UCSD-AML1 (cell line): Measurements from ENCODE around the gene PROM1.

Source experiments
- DNase-seq: peaks from one replicate; lab custom pipeline; 2025; ENCODE audit not compliant: unreplicated experiment; lab: John Stamatoyannopoulos, UW

Gene PROM1

GRCh38 chr4:15953625-15954024 is 130.2 kb downstream of the PROM1 start:
- no peak for DNase-seq

DNA sequence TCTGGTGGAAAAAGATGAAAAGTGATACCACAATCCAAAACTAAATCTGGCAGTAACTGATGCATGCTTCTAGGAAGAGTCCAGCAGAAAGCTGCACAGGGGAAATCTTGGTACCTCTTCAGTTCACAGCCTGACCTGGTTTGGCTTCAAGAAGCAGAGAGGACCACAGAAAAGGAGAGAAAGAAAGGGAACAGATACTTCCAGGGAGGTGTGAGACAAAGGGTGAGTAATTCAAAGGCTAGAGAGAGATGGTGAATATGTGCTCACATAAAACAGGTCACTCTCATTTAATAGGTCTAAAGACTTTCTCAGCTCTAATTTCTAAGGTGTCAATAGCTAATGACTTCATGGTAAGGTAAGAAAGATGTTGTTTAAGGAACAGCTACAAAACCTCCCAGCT is 132.0 kb downstream of the PROM1 start:
- DNase-seq = no peak

DNA sequence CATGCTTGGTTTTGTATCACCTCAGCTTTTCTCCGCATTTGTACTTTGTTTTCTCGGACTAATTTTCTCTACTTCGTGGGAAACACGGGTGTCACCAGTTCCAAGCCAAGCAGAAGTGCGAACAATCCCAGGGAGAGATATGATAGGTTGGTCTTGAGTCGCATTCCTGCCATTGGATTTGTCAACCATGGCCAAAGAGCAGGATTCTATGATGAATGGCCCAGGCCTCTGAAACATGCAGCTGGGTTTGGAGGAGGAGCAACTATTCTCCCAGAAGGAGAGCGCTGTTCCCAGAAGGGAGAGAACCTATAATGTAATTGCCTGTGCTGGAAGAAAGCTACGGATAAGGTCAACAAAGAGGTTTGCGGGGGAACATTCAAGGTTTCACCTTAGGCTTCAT is 135.0 kb downstream of the PROM1 start:
- no peak for DNase-seq

DNA sequence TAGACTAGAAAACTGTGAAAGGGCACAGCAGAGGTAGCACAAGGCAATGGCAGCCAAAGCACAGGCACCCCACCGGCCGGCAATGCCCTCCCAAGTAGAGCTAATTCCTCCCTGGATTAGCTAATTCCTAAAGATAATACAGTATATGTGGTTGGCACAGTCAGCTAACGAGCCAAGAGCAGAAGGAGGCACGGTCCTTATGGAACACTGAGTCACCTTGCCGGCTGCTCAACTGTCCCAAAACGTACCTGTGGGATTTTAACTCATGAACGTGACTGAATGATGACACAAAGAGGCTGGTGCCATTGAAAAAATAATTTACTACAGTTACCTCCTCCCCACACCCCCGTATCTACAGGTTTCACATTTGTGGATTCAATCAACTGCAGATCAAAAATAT is 136.1 kb downstream of the PROM1 start:
- DNase-seq = no peak

DNA sequence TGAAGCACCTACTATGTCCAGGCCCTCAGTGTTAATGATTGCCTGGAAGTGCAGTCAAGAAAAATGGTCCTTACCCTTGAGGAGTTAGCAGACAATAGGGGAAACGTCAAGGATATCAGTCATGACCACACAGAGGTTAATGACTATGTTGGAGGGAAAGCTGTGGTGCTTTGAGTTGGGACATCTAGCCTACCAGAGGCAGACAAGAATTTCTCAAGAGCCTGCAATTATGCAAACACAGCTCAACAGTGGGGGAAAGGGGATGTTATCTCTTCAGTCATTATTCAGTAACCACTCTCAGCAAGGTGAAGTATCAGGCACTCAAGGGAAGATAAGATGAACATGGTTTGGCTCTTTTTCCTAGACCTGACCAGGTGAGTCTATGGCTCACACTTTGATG is 138.3 kb downstream of the PROM1 start:
- DNase-seq = no peak

- DNase-seq = no peak
Measured at GRCh38 chr4:15944895-15945294, 138.9 kb downstream of the PROM1 start.

GRCh38 chr4:15942283-15942682 is 141.5 kb downstream of the PROM1 start:
- no peak for DNase-seq

DNA sequence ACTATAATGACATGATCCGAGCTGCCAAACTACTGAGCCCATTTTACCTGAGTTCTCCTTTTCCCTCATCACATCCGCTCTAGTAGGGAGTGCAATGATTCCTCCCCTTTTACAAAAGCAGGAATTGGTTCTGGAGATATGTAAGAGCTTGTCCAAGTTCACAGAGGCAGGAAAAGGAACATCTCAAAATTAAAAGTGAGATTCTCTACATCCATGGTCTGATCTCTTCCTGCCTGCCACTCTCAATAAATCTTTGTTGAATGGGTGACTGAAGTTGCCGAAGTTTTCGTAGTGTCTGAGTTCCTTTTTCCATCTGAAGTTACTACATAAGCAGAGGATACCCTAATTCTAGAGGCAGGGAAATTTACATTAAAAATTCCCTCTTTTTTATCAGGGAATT is 145.2 kb downstream of the PROM1 start, which contains the start of gene FGFBP1:
Gene FGFBP1 (minus strand): TSS at position 101 of the 400 bp plus-strand sequence. CDS start 2,108 bp downstream, outside the sequence.
- DNase-seq = no peak

GRCh38 chr4:15938182-15938581 is 145.6 kb downstream of the PROM1 start:
- DNase-seq = no peak

DNA sequence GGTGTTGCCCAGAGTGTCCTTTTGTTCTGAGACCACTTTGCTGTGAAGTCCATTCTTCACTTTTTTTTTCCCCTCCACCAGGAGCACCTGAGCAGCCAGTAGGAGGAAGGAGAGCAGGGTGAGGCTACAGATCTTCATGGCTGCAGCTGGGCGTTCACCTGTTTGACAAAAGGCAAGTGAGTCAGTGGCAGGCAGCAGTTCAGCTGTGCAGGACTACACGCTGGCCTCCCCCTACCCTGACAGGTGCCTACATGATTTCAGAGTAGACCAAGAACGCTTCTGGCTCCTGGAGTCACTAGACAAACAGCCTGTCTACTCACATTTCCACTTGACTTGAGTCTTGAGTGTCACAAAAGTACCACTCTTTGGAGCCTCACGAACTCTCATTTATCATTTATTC is 147.3 kb downstream of the PROM1 start:
- DNase-seq = no peak

DNA sequence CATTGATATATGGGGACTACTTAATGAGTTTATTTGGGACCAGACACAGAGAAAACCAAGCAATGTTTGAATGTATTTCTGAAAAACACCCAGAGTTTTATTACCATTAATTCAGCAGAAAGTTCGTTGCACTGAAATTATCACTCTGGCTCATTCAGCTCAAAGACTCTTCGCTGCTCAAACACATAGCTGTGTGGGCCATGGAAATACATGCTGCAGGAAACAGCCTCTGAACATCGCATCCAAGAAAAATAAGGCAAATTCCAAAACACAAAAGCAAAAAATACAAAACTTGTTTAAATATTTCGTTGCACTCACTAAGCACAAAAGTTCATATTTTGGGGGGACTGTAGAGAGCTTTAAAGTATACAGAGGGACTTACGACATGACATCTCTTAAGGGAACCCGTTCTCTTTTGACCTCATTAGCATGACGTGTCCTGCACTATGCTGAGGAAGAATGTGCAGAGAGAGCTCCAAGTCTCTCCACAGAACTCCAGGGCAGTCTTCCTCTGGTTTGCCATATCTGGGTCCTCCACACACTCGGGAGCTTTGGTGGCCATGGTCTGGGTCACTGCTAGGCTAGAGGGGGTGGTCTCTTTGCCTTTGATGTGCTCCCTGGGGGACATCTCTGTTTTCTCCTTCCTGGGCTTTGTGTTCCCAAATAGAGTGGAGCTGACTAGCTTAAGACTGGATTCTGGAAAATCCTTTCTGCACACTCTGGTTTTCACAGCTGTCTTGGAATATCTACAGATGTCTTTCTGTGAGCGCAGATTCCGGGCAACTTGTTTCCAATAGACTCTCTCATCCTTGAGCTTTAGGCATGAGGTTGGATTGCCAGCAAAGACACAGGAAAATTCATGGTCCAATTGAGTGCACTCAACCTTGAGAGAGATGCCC is 148.1 kb downstream of the PROM1 start:
- no peak for DNase-seq

GRCh38 chr4:15934259-15934658 is 149.6 kb downstream of the PROM1 start:
- DNase-seq = no peak

- DNase-seq = no peak
Measured at GRCh38 chr4:15931451-15932210, 152.2 kb downstream of the PROM1 start.

DNA sequence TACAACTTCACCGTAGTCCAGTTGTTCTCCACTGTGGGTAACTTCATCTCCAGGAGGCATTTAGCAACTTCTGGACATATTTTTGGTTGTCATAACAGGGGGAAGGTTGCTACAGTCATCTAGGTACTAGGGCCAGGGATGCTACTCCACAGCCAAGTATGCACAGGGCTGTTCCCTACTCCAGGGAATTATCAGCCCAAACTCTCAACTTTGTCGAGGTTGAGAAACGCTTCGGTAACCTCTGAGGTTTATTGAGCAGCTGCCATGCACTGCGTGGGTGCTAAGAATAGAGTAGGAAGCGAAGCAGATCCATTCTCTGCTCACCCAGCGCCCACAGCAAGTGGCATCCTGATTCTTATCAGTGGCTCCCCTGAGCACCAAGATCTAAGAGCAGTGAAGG is 153.5 kb downstream of the PROM1 start:
- no peak for DNase-seq

- no peak for DNase-seq
Measured at GRCh38 chr4:15929540-15929939, 154.3 kb downstream of the PROM1 start.

DNA sequence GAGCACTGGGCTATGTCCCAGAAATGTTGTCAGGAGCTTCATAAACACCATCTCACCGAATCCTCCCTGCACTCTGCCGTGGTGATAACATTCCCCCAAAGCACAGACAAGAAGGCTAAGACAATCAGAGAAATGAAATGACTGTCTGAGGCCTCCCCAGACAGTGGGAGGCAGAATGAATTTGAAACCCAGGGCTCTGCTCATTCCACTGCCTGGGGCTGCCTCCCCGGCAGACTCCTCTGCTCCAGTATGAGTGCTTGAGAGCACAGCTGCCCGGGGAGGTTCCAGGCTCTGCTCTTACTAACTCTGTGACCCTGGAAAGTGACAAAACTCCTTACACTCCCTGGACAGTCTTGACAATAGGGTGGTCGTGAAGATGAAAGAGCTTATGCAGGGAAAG is 154.9 kb downstream of the PROM1 start:
- no peak for DNase-seq

DNA sequence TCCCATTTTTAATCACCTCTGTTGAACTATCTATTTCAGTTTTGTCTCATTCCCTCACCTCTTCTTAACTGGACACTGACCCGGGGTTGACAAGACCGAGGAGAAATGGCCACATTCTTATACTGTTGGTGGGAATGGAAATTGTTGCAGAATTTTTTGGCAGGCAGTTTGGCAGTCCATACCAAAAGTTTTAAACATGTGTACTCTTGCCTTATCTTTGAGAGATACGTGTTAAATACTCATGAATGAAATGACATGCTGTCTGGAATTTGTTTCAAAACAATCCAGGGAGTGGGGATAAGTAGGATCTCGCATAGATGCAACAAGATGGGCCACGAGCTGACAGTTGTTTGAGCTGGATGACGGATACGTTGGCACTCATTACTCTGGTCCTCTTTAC is 157.3 kb downstream of the PROM1 start:
- no peak for DNase-seq

DNA sequence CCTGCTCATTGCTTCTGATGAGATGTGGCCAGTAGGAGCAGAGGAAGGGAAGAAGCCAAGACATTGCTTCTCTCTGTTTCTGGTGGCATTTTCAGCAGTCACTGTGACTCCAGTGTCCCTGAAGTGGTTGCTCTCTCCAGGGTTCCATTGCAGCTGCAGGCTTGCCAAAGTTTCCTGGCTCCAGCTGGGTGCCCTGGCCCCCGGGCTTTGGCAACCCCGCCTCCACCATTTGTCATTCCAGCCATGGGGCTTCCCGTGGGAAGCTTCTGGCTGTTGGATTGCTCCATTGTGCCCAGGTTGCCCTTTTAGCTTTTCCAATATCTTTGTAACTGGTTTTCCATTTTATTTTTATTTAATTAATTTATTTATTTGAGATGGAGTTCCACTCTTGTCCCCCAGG is 158.0 kb downstream of the PROM1 start:
- no peak for DNase-seq

- DNase-seq = no peak
Measured at GRCh38 chr4:15921592-15921932, 162.3 kb downstream of the PROM1 start.

DNA sequence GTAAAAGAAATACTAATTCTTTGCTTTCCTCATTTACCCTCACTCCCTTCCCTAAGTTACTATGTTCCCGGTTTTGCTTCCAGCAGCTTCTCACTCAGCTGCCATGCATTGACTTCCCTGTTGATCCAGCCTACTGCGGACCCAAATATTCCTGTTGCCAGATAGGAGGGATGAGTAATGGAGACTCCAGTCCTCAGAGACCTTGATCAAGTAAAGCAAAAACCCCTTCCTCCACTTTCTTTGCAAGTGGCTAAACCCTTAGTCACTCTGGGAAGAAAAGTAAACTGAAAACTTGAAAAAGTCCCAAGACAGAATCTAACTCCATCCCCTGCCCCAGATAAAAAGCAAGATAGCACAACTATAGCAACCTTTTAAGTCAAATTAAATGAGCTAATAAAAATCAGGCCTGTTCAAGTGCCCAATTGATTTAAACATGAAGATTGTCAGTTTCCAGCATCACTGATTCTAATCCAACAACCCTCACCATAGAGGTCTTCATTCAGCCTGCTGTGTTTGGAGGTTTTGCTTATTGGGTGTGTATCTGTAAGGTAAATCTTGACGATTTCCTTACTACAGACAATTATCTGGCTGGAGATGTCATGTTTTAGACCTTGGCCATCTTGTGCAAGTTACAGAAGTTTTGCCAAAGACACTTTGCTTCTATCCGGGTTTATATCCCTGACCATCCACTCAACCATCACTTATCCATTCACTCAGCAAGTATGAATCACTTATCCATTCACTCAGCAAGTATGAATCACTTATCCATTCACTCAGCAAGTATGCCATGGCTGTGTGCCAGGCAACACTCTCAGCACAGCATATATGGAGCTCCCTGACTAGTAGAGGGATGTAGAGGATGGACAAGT is 162.9 kb downstream of the PROM1 start:
- no peak for DNase-seq

DNA sequence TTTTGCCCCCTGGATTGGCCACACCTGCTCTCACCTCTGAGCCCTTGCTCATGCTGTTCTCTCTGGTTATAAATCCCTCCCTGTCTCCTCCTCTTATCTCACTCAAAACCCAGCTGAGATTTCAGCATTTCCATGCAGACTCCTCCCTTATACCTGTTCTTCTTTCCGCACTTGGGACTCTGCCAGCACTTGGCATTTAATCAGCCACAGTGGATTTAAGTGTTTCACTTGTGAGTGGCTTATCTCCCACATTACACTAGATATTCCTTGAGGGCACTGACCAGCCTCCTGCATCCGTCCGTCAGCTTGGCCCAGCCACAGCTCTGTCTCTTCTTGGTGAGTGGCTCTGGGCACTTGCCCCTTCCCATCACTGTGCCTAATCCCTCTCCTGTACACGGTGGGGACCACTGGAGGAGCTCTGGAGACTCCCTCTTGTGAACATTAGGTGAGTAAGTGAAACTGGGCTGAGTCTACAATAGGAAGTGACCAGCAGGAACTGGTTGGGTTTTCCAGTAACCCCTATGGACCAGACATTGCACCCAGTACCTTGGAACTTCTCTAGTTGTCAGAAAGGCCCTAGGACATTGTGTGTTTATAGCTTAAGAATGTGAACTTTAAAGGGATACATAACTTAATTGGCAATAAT is 165.2 kb downstream of the PROM1 start:
- DNase-seq = no peak
